HG03575 (cell line): ENCODE data around the gene FOXF1.

Source experiments
- ATAC-seq: cut with Tn5 transposase; IDR thresholded peaks from one replicate; pipeline ENCODE4 v1.9.1; 2021; ENCODE audit not compliant: unreplicated experiment, insufficient number of reproducible peaks, low FRiP score; ENCODE audit errors: extremely low read depth

FOXF1 gene

GRCh38 chr16:86529160-86529559, 18.8 kb downstream of the FOXF1 start:
- no peak for ATAC-seq

- no peak for ATAC-seq
Observed at GRCh38 chr16:86530251-86531190, 20.2 kb downstream of the FOXF1 start.

GRCh38 chr16:86531191-86531545, 20.8 kb downstream of the FOXF1 start:
- no peak for ATAC-seq

GRCh38 chr16:86531641-86532525, 21.6 kb downstream of the FOXF1 start:
- ATAC-seq = no peak

- no peak for ATAC-seq
Observed at GRCh38 chr16:86532526-86532815, 22.1 kb downstream of the FOXF1 start.

GRCh38 chr16:86533076-86533475, 22.7 kb downstream of the FOXF1 start:
- ATAC-seq = no peak

- no peak for ATAC-seq
Observed at GRCh38 chr16:86533767-86534351, 23.5 kb downstream of the FOXF1 start.

- ATAC-seq = no peak
Observed at GRCh38 chr16:86534779-86535615, 24.7 kb downstream of the FOXF1 start.

- ATAC-seq = no peak
Observed at GRCh38 chr16:86536621-86537020, 26.3 kb downstream of the FOXF1 start.

GRCh38 chr16:86537486-86537885, 27.2 kb downstream of the FOXF1 start:
- ATAC-seq = no peak

- ATAC-seq = no peak
Observed at GRCh38 chr16:86538196-86538780, 28.0 kb downstream of the FOXF1 start.

GRCh38 chr16:86540894-86541293, 30.6 kb downstream of the FOXF1 start:
- no peak for ATAC-seq

- no peak for ATAC-seq
Observed at GRCh38 chr16:86541560-86541959, 31.2 kb downstream of the FOXF1 start.

- ATAC-seq = no peak
Observed at GRCh38 chr16:86542756-86543750, 32.7 kb downstream of the FOXF1 start.

- no peak for ATAC-seq
Observed at GRCh38 chr16:86545481-86545880, 35.2 kb downstream of the FOXF1 start.

GRCh38 chr16:86545954-86546637, 35.8 kb downstream of the FOXF1 start:
- no peak for ATAC-seq

GRCh38 chr16:86546638-86547013, 36.3 kb downstream of the FOXF1 start:
- no peak for ATAC-seq
